ENCODE data around the gene TLR5.

TLR5 gene

DNA sequence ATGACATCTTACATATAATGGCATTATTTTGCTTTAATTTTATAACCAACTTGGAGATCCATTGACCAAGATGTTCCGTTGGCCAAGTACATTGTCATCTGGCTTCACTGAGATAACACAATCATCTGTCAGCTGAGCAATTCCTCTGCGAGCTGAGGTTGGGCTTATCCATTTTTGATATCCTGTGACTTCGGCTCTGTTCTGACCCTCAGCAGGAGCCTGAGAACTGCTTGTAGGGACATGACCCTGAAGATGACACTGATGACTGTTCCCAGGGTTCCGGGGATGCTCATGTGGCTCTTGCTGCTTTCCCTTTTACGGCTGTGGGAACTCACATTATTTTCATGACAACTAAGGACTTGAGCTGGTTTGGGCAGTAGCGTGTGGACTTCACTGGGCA lies 51.2 kb downstream of the TLR5 start:
- TF ChIP-seq BACH2 (CRISPR knock-in tag; IDR thresholded peaks at IDR 0.05; ENCODE audit: borderline replicate concordance) = no peak
- TF ChIP-seq PPARA (CRISPR knock-in tag; IDR thresholded peaks at IDR 0.05; ENCODE audit: borderline replicate concordance) = no peak
- no peak for TF ChIP-seq SNAI2 (CRISPR knock-in tag; IDR thresholded peaks at IDR 0.05)
- no peak for TF ChIP-seq GLIS3 (CRISPR knock-in tag; IDR thresholded peaks at IDR 0.05)
- TF ChIP-seq ZC3H10 (CRISPR knock-in tag; IDR thresholded peaks at IDR 0.05) = no peak
- TF ChIP-seq, protein P1, sequence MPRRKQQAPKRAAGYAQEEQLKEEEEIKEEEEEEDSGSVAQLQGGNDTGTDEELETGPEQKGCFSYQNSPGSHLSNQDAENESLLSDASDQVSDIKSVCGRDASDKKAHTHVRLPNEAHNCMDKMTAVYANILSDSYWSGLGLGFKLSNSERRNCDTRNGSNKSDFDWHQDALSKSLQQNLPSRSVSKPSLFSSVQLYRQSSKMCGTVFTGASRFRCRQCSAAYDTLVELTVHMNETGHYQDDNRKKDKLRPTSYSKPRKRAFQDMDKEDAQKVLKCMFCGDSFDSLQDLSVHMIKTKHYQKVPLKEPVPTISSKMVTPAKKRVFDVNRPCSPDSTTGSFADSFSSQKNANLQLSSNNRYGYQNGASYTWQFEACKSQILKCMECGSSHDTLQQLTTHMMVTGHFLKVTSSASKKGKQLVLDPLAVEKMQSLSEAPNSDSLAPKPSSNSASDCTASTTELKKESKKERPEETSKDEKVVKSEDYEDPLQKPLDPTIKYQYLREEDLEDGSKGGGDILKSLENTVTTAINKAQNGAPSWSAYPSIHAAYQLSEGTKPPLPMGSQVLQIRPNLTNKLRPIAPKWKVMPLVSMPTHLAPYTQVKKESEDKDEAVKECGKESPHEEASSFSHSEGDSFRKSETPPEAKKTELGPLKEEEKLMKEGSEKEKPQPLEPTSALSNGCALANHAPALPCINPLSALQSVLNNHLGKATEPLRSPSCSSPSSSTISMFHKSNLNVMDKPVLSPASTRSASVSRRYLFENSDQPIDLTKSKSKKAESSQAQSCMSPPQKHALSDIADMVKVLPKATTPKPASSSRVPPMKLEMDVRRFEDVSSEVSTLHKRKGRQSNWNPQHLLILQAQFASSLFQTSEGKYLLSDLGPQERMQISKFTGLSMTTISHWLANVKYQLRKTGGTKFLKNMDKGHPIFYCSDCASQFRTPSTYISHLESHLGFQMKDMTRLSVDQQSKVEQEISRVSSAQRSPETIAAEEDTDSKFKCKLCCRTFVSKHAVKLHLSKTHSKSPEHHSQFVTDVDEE (CRISPR knock-in tag; IDR thresholded peaks at IDR 0.05) = no peak
- TF ChIP-seq, protein P2, sequence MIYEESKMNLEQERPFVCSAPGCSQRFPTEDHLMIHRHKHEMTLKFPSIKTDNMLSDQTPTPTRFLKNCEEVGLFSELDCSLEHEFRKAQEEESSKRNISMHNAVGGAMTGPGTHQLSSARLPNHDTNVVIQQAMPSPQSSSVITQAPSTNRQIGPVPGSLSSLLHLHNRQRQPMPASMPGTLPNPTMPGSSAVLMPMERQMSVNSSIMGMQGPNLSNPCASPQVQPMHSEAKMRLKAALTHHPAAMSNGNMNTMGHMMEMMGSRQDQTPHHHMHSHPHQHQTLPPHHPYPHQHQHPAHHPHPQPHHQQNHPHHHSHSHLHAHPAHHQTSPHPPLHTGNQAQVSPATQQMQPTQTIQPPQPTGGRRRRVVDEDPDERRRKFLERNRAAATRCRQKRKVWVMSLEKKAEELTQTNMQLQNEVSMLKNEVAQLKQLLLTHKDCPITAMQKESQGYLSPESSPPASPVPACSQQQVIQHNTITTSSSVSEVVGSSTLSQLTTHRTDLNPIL (CRISPR knock-in tag; IDR thresholded peaks at IDR 0.05; ENCODE audit: low read depth) = no peak
- no peak for TF ChIP-seq OSR1 (CRISPR knock-in tag; IDR thresholded peaks at IDR 0.05)
- no peak for TF ChIP-seq TOX (CRISPR knock-in tag; IDR thresholded peaks at IDR 0.05; ENCODE audit: borderline replicate concordance)
- TF ChIP-seq ISL1 (CRISPR knock-in tag; IDR thresholded peaks at IDR 0.05) = no peak
- TF ChIP-seq ZFP3 (CRISPR knock-in tag; IDR thresholded peaks at IDR 0.05) = no peak
- no peak for TF ChIP-seq ZNF70 (CRISPR knock-in tag; IDR thresholded peaks at IDR 0.05)
- no peak for TF ChIP-seq ESRRG (CRISPR knock-in tag; IDR thresholded peaks at IDR 0.05)
- no peak for TF ChIP-seq CSRNP3 (CRISPR knock-in tag; IDR thresholded peaks at IDR 0.05)
- TF ChIP-seq ARNTL (CRISPR knock-in tag; IDR thresholded peaks at IDR 0.05; ENCODE audit: borderline replicate concordance, low read depth) = no peak
- TF ChIP-seq RARB (CRISPR knock-in tag; IDR thresholded peaks at IDR 0.05) = no peak
- ATAC-seq = no peak

- no peak for ATAC-seq
- TF ChIP-seq, protein P1 (CRISPR knock-in tag; IDR thresholded peaks at IDR 0.05) = no peak
- TF ChIP-seq ESRRG (CRISPR knock-in tag; IDR thresholded peaks at IDR 0.05) (no peak), OSR1 (CRISPR knock-in tag; IDR thresholded peaks at IDR 0.05) (no peak), ZFP3 (CRISPR knock-in tag; IDR thresholded peaks at IDR 0.05) (no peak), ZC3H10 (CRISPR knock-in tag; IDR thresholded peaks at IDR 0.05) (no peak), CSDC2 (CRISPR knock-in tag; IDR thresholded peaks at IDR 0.05) (no peak), ZNF70 (CRISPR knock-in tag; IDR thresholded peaks at IDR 0.05) (no peak), CSRNP3 (CRISPR knock-in tag; IDR thresholded peaks at IDR 0.05) (no peak), ZNF8 (CRISPR knock-in tag; IDR thresholded peaks at IDR 0.05) (no peak), ZNF565 (CRISPR knock-in tag; conservative IDR thresholded peaks at IDR 0.05; ENCODE audit: low read depth) (no peak)
- TF ChIP-seq, protein P2 (CRISPR knock-in tag; IDR thresholded peaks at IDR 0.05; ENCODE audit: low read depth) = no peak
Observed at GRCh38 chr1:223089250-223089649, 53.8 kb downstream of the TLR5 start.
